Eye (tissue), 1 donor: ENCODE data around the gene LIME1.

Experiments
- DNase-seq: peaks from one replicate; pipeline ENCODE4 v3.0.0-alpha.2; 2015

LIME1 gene, protein sequence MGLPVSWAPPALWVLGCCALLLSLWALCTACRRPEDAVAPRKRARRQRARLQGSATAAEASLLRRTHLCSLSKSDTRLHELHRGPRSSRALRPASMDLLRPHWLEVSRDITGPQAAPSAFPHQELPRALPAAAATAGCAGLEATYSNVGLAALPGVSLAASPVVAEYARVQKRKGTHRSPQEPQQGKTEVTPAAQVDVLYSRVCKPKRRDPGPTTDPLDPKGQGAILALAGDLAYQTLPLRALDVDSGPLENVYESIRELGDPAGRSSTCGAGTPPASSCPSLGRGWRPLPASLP

GRCh38 chr20:63735859-63736718 is at the start of gene LIME1:
TSS of gene LIME1 (plus strand) at chr20:63736664. CDS start at chr20:63737550, 886 bp downstream.
- peak; percentile 50 for DNase-seq

- DNase-seq = no peak
Observed at GRCh38 chr20:63687419-63688178, 48.9 kb upstream of the LIME1 start.

DNA sequence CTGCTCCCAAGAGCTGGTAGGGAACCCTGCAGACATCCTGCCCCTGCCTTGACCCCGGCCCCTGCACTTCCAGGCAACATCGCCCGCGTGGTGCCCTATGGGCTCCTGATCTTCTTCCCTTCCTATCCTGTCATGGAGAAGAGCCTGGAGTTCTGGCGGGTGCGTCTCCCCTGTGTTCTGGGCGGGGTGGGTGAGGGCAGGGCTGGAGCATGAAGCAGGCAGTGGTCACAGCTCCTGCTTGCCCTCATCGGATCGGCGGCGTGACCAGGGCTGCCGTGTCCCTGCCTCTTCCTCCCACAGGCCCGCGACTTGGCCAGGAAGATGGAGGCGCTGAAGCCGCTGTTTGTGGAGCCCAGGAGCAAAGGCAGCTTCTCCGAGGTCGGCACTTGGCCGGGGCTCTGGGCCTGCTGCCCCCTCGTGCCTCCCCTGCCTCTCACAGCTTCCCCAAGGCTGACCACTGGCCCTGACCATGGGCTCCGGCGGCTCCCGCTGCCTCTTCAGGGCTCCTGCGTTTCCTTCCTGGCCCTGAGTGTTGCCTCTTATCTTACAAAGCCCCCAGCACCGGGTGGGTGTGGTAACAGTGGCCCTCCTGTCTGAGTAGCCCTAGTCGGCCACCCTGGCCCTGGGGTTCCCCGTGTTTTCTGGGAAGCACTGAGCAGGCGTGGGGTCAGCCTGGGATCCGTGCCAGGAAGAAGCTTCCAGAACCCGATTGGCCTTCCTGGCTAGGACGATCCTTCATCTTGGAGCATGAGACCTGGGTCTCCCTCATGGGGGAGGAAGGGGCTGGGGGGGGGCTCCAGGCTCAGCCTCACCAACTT is 48.0 kb upstream of the LIME1 start:
- DNase-seq = no peak

DNA sequence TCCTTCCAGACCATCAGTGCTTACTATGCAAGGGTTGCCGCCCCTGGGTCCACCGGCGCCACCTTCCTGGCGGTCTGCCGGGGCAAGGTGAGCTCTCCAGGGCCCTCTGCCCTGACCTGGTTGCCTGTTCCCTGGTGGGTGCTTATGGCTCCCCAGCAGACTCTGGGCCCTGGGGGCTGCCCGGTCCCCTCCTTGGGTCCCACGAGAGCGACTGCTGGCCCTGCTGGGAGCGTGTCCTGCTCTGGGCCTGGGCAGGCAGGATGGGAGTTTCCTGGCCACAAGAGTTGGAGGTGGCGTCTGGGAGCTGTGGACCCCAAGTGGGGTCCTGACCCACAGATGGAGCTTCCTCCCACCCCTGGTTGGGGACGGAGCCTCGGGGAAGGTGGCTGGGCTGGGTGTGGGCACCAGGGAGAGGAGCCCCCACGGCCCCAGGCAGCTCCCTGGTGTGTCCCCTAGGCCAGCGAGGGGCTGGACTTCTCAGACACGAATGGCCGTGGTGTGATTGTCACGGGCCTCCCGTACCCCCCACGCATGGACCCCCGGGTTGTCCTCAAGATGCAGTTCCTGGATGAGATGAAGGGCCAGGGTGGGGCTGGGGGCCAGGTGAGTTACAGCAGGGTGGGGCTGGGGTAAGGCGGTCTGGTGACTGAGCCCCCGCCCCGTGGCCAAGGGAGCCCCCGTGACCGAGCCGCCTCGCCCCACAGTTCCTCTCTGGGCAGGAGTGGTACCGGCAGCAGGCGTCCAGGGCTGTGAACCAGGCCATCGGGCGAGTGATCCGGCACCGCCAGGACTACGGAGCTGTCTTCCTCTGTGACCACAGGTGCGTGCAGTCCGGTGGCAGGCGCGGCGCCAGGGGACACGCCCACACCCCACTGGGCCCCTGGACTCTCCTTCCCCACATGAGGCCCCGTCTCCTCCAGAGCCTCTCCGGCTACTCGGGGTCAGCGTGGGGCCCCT is 47.1 kb upstream of the LIME1 start:
- DNase-seq = no peak

- no peak for DNase-seq
Observed at GRCh38 chr20:63690003-63690897, 46.2 kb upstream of the LIME1 start.

DNA sequence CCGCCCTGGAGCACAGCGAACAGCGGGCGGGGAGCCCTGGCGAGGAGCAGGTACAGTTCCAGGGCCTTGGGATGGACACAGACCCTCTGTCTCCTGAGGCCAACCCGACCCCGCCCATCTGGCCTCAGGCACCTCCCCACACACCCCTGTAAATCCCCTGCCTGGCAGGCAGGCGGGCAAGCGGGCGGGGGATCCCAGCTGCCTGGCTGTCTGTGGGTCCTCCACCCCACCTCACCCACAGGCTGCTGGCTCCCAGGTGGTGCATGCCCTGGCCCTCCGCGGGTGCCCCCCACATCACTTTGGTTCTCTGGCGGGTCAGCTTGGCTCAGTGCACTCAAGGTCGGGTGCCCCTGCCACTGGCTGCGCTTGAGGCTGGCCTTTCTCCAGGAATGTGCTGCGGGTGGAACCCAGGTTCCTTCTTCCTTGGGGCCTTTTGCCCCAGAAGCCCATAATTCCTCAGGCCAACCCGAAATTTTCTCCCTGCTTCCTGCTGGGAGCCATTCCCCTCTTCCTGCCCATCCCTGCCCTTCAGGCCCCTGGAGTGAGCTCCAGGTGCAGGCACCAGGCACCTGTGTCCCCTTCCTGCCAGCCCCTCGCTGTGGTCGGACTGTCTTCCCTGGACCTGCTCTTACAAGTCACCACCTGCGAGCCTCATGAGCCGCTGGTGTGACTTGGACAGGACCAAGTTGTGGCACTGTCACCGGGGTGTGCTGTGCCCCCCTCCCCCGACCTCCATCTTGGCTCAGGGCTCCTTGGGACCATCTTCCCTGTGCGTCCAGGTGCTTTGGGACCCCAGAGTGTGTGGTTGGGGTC is 45.4 kb upstream of the LIME1 start:
- DNase-seq = no peak

- no peak for DNase-seq
Observed at GRCh38 chr20:63691711-63692435, 44.6 kb upstream of the LIME1 start.

GRCh38 chr20:63692436-63693082 is 43.9 kb upstream of the LIME1 start:
- no peak for DNase-seq

DNA sequence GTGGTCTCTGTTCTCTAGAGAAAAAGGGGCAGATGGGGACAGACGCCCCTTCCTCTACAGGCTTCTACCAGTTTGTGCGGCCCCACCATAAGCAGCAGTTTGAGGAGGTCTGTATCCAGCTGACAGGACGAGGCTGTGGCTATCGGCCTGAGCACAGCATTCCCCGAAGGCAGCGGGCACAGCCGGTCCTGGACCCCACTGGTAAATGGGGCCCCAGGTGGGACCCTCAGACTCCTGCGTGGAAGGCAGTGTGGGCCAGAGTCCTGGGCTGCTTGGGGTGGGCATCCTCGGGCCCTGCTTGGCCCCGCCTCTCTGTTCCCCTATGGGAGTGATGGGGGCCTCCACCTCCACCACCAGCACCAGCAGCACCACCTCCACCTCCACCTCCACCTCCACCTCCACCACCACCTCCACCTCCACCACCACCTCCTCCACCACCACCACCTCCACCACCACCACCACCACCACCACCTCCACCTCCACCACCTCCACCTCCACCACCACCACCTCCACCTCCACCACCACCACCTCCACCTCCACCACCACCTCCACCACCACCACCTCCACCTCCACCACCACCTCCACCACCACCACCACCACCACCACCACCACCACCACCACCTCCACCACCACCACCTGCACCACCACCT is 43.3 kb upstream of the LIME1 start:
- DNase-seq = no peak

- peak; percentile 40 for DNase-seq
Observed at GRCh38 chr20:63693733-63694583, 42.5 kb upstream of the LIME1 start.

GRCh38 chr20:63694584-63695423 is 41.7 kb upstream of the LIME1 start:
- no peak for DNase-seq

DNA sequence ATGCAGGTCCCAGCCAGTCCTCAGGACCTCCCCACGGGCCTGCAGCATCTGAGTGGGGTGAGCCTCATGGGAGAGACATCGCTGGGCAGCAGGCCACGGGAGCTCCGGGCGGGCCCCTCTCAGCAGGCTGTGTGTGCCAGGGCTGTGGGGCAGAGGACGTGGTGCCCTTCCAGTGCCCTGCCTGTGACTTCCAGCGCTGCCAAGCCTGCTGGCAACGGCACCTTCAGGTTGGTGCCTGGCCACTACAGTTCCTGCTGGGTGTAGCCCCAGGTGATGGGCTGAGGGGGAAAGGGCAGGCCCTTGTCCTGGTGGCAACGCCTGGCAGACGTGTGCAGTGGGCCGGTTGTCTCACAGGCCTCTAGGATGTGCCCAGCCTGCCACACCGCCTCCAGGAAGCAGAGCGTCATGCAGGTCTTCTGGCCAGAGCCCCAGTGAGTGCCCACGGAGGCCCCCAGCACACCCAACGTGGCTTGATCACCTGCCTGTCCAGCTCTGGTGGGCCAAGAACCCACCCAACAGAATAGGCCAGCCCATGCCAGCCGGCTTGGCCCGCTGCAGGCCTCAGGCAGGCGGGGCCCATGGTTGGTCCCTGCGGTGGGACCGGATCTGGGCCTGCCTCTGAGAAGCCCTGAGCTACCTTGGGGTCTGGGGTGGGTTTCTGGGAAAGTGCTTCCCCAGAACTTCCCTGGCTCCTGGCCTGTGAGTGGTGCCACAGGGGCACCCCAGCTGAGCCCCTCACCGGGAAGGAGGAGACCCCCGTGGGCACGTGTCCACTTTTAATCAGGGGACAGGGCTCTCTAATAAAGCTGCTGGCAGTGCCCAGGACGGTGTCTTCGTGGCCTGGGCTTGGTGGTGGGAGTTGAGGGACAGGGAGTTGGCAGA is 40.8 kb upstream of the LIME1 start:
- DNase-seq = no peak

GRCh38 chr20:63696306-63696627 is 40.2 kb upstream of the LIME1 start:
- DNase-seq = peak; percentile 53

- DNase-seq = peak; percentile 44
Observed at GRCh38 chr20:63696628-63697356, 39.7 kb upstream of the LIME1 start, which contains the start of gene TNFRSF6B. TSS of gene TNFRSF6B (plus strand) at chr20:63696652. CDS start at chr20:63696768, 116 bp downstream.
